Endothelial cell (in vitro differentiated cells): ENCODE results near the gene CREBBP. TPM values are rescaled to one million over a fixed set of nuclear protein-coding genes. Genes with fewer than 3 reads are reported as not detected.
A peak's percentile ranks its signal among the peaks of the same experiment; 100 is the strongest.

Experiments
- DNase-seq: peaks from one replicate; pipeline ENCODE4 v3.0.0; 2021; ENCODE audit warnings: low spot score
- H3K27ac Mint-ChIP-seq: one replicate; pipeline ENCODE4 v1.8.0; 2021; ENCODE audit warnings: mixed read lengths, inconsistent platforms; ENCODE audit not compliant: unreplicated experiment
- H3K27me3 Mint-ChIP-seq: one replicate; pipeline ENCODE4 v1.8.0; 2021; ENCODE audit warnings: mild to moderate bottlenecking, moderate library complexity, mixed read lengths, inconsistent platforms; ENCODE audit not compliant: unreplicated experiment
- H3K36me3 Mint-ChIP-seq: one replicate; pipeline ENCODE4 v1.8.0; 2021; ENCODE audit warnings: mild to moderate bottlenecking, low read depth, mixed read lengths, inconsistent platforms; ENCODE audit not compliant: unreplicated experiment
- H3K4me1 Mint-ChIP-seq: one replicate; pipeline ENCODE4 v1.8.0; 2021; ENCODE audit warnings: mild to moderate bottlenecking, mixed read lengths, inconsistent platforms; ENCODE audit not compliant: unreplicated experiment
- H3K4me3 Mint-ChIP-seq: one replicate; pipeline ENCODE4 v1.8.0; 2021; ENCODE audit warnings: mild to moderate bottlenecking, mixed read lengths, inconsistent platforms; ENCODE audit not compliant: unreplicated experiment
- H3K9me3 Mint-ChIP-seq: one replicate; pipeline ENCODE4 v1.8.0; 2021; ENCODE audit warnings: mixed read lengths, inconsistent platforms; ENCODE audit not compliant: unreplicated experiment
- CTCF ChIP-seq: fragments of 200-600 bp; sonication (generic); IDR thresholded peaks from one replicate; pipeline ENCODE4 v1.5.0; 2021; ENCODE audit warnings: antibody characterized with exemption; ENCODE audit not compliant: unreplicated experiment
- total RNA-seq: library from RNA; stranded (reverse); fragmentation: NEBNext Ultra II Directional; extraction: Animal tissue kit (Norgen Biotek cat#: 25700); gene quantifications from one replicate; pipeline ENCODE4 v1.2.1, GENCODE V29; 2021; ENCODE audit not compliant: unreplicated experiment

The CREBBP gene
- total RNA-seq, 1 donor from 2014 or later = 66.3 TPM

DNA sequence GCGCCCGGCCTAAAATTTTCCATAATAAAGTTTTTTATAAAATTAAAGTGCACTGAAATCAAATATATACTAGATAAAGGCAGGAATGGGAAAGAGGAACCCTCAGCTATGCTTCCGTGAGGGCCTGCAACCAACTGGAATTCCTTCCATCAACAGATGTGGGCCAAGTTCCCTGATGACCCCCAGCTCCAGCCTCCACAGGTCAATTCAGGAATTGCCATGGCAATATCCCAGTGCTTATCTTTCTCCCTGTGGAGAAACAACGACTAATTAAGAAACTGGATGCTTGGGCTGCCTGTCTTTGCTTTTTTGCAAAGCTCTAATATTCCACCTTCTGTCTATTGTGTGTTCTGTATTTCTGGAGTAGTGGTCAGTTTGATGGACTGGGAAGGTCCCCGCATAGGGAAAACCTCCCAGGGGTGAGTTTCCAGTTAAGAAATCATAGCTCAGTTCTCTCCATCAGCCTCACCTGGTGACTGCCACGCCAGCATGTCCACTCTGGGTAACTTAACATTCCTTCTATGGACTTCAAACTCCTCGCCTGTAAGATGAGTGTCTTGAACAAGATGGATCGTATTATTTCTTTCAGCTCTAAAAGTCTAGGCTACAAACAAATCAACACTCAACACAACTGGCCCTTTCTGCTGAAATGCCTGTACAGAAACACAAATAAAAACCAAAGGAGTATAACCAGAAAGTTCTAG, 67.9 kb downstream of the CREBBP start:
- Mint-ChIP-seq H3K27ac (no peak overlapping the region), H3K4me1 (peaks cover 12% of the 10 kb centered on the region), H3K27me3 (peaks cover 2% of the 10 kb centered on the region), H3K9me3 (no peaks in the 10 kb centered on the region), H3K4me3 (no peak overlapping the region), H3K36me3 (peaks cover 15% of the 10 kb centered on the region)
- DNase-seq = no peak
- no peak for TF ChIP-seq CTCF

- no peaks in the 10 kb centered on the region for H3K9me3 Mint-ChIP-seq
- peaks cover 18% of the 10 kb centered on the region for H3K36me3 Mint-ChIP-seq
- peaks cover 9% of the 10 kb centered on the region for H3K4me1 Mint-ChIP-seq
- no peak for DNase-seq
- no peak for TF ChIP-seq CTCF
- peaks cover 2% of the 10 kb centered on the region for H3K27me3 Mint-ChIP-seq
- no peak overlapping the region for H3K27ac Mint-ChIP-seq
- no peak overlapping the region for H3K4me3 Mint-ChIP-seq
Observed at GRCh38 chr16:3810818-3811217, 69.7 kb downstream of the CREBBP start.

DNA sequence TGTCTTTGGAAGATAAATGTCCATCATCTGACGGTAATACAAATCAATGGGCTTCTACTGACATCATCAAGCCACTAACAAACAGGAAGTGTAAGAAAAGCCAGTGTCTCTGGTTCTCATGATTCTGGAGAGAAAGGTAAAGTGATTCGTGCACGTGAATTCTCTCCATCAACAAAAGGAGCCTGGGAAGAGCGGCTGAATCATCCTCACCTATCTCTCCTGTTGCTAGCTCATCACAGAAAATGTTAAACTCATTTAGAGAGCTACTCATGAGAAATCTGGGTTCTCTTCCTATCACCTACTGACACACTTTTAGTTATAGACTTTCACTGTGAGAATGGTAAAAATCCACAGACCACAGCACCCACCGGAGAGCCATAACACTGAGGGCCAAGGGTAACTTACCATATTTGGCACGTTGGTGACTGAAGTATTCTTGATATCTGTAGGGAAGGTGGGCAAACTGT, 70.3 kb downstream of the CREBBP start:
- peaks cover 2% of the 10 kb centered on the region for H3K27me3 Mint-ChIP-seq
- peak overlapping the region; percentile 15 for H3K27ac Mint-ChIP-seq
- TF ChIP-seq CTCF = no peak
- no peaks in the 10 kb centered on the region for H3K9me3 Mint-ChIP-seq
- H3K4me3 Mint-ChIP-seq = no peak overlapping the region
- peaks cover 18% of the 10 kb centered on the region for H3K36me3 Mint-ChIP-seq
- no peak for DNase-seq
- peaks cover 11% of the 10 kb centered on the region for H3K4me1 Mint-ChIP-seq

- no peak overlapping the region for H3K4me3 Mint-ChIP-seq
- H3K4me1 Mint-ChIP-seq = peaks cover 9% of the 10 kb centered on the region
- TF ChIP-seq CTCF = no peak
- no peaks in the 10 kb centered on the region for H3K9me3 Mint-ChIP-seq
- no peak overlapping the region for H3K27ac Mint-ChIP-seq
- DNase-seq = no peak
- H3K27me3 Mint-ChIP-seq = peaks cover 2% of the 10 kb centered on the region
- H3K36me3 Mint-ChIP-seq = peaks cover 12% of the 10 kb centered on the region
Observed at GRCh38 chr16:3808308-3809063, 72.0 kb downstream of the CREBBP start.
